Superior temporal gyrus (tissue), 1 donor: ENCODE measurements around the gene CES3.

ENCODE experiments used
- DNase-seq: peaks from one replicate; pipeline ENCODE4 v3.0.0-alpha.2; 2016; ENCODE audit errors: extremely low spot score

CES3 gene

DNA sequence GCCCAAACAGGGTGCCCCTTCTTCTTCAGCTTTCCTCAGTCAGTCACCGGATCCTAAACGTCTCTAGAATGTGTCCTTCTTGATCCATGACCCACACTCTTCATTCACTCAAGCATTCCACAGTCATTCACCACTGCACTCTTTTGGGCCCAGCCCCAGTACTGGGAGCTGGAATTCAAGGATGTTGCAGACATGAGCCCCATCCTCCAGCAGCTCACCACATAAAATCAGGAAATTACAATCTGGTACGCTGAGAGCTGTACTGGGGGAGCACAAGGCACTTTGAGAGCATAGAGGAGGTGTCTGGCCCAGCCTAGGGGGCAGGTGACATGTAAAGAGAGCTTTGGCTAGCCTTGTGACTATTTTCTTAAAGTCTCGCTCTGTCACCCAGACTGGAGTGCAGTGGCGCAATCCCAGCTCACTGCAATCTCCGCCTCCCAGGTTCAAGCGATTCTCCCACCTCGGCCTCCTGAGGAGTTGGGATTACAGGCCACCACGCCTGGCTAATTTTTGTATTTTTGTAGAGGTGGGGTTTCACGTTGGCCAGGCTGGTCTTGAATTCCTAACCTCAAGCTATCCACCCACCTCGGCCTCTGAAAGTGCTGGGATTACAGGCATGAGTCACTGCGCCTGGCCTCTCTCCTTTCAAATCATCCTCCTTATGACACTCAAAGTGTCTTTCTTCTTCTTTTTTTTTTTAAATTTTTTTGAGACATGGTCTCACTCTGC, 46.0 kb downstream of the CES3 start:
- DNase-seq, result no peak

DNA sequence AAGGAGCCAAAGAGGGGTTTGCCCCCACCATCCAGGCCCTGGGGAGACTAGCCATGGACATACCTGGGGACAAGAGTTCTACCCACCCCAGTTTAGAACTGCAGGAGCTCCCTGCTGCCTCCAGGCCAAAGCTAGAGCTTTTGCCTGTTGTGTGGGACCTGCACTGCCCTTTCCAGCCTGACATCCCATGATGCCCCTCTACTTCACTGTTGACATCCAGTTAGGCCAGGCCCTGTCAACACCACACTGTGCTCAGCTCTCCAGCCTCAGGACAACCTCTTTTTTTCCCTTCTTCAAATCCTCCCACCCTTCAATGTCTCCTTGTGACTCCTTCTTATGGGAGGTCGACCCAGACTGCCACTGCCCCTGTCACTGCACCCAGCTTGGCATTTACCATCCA, 48.1 kb downstream of the CES3 start:
- no peak for DNase-seq

DNA sequence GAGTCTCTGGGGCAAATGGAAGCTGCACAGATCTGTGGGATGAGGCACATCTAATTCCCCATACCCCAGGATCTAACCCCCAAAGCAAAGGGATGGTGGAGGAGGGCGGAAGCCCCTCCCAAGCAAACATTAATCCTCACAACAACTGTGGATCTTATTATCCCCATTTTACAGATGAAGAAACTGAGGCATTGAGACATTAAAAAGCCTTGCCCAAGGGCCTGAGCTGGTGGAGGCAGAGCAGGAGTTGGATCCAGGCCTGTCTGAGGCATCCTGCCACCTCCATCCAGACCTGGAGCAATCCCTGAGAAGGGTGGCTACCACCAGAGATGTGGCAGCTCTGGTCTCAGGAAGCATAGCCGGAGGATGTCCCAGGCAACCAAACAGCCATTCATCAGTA, 50.2 kb downstream of the CES3 start:
- no peak for DNase-seq

DNA sequence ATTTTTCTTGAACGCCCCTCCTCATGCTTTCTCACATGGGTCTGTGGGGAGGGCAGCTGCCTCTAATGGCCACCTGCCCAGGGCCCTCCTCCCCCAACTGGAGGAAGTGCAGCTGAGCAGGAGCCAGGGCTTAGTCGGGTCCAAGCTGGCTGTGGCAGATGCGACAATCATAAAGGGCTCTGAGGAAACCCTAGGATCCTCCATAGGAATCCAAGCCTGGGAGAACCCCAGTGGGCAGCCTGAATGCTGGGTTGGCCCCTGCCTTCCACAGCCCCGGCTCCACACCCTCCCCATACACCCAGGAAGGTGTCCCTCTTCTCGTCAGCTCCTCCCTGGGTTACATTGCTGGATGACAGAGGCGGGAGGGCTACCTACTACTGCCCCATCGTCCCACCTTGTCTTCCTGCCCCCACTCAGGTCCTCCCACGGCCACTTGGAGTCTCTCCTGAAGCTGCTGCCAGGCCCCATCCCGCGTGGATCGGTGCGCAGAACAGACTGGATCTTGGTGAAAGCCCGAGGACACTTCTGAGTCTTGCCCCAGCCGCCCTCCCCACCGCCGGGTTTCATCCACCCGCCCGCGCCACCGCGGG, 52.3 kb downstream of the CES3 start:
- no peak for DNase-seq

DNA sequence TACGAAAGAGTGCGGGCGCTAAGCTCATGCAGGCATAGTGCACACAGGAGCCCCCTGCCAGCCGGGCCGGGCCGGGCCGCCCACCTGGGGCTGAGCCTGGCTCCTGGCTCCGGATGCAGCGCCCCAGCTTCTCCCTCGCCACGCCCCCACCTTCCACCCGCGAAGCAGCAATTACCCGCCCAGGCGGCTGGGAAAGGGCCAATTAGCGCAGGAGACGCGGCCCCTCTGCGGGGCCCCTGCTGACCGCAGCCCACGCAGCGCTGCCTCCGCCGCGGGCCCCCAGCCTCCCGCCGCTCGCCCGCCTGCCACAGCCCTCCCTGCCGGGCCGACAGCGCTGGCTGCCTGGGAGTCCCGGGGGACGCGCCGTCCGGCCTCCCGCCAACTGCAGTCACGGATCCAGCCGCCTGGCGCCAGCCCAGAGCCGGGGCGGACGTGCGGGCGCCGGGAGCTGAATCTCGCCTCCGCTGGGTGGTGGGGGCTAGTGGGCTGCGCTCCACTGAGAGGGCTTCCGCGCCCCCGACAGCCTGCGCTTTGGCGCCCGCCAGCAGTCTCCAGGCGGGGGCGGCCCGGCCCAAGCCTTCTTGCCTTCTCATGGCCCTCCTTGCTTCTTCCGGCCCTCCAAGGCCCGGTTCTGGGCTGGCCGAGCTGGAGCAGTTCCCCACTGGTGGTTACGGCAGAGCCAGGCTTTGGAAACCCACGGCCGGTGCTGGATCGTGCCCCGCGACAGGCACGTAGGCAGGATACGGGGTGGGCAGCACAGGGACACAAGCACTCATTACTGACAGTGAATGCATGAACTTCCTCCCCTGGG, 53.0 kb downstream of the CES3 start:
- peak; percentile 64 for DNase-seq

DNA sequence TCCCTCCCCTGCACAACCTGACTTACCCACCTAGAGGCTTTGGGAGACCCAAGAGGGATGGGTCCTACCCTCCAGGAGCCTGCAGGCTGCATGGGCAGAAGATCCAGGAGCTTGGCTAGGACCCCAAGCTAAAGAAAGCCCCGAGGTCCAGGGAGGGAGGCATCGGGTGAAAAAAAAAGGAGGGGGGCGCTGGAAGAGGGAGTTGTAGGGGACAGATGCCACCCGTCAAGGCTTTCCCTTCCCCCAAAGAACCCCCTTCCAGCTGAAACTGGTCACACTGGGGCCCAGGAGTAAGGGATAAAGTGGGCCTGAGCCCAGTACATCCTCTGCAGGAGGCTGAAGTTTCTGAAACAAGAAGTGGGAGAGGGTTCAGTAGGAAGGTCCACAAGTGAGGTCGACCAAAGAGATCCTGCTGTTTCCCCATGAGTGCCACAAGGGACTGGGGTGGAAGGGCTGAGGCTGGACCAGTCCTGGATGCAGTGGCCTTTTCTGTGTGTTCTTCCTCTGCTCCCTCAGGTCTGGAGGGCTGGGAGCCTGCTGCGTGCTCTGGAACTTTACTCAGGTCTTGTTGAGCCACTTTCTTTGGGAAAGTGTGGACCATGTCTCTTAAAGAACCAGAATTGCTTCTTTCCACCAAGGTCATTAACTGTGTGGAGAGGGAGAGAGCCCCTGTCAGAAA, 53.7 kb downstream of the CES3 start:
- DNase-seq, result no peak

DNA sequence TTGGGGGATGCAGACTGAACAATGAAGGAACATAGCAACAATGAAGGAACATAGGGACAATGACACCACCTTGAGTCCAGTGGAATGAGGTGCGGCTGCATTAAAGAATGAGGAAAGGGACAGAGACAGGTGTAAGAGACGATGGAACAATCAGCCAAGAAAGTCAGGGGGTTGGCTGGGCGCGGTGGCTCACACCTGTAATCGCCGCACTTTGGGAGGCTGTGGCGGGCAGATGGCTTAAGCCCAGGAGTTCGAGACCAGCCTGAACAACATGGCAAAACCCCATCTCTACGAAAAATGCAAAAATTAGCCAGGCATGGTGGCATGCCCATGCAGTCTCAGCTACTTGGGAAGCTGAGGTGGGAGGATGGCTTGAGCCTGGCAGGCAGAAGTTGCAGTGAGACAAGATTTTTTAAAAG, 54.3 kb downstream of the CES3 start:
- no peak for DNase-seq

DNA sequence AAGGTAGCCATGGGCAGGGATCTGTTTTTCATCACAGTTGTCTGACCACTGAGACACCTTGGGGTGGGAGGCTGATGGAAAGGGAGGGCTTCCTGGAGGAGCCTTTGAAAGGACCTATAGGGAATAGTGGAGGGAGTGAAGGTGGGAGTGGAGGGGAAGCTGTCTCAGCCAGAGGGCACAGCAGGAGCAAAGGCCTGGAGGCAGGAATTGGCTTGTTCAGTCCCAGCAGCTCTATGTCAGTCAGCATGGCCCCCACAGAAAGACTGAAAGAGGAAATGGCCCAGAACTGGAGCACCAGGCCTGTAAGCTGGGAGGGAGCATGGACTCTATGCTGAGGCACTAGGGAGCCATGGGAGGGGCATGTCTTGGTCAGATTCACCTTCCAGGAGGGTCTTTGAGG, 55.1 kb downstream of the CES3 start:
- no peak for DNase-seq

DNA sequence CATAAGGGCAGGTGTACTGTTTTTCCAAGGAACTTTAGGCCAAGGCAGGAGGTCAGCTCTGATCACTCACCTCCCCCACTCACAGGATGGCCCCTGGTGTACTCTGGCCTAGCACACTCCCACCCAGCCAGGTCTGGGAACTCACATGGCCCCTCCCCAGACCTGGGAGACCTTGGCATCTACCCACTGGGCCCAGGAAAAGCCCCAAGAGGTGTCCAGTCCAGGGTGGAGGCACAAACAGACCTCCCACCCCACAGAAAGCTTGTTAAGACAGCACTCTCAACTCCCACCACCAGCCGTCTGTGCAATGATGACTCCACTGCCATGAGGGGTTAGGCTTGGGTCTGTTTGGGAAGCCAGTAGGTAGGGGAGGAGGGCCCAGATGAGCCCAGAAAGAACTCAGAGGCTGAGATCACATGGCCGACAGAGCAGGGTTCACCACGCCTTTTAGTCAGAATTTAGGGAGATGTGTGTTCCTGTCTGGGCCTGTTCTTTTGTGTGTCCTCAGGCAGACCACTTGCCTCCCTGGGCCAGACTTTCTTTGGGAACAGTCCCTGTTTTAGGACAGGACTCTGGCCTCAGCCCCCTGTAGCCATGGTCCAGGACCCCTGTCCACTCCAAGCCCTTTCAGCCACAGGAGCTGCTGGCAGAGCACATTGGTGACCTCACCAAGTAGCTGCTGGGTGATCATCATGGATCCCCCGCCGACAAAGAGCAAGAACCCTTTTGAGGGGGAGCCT, 55.8 kb downstream of the CES3 start:
- no peak for DNase-seq

DNA sequence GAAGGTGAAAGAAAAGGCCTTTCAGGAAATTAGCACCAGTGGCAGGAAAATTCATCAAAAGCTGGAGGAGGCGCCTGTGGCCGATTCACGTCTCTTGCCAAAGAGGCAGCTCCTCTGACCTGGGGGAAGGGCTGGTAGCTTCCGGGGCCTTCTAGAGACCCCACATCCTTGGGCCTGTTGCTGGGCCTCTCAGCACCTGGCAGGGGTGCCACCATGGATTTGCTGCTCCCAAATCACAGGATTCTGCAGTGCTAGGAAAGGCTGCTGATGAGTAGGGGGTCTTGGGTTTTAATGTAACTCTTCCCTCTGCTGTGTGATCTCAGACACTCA, 56.3 kb downstream of the CES3 start:
- no peak for DNase-seq

DNA sequence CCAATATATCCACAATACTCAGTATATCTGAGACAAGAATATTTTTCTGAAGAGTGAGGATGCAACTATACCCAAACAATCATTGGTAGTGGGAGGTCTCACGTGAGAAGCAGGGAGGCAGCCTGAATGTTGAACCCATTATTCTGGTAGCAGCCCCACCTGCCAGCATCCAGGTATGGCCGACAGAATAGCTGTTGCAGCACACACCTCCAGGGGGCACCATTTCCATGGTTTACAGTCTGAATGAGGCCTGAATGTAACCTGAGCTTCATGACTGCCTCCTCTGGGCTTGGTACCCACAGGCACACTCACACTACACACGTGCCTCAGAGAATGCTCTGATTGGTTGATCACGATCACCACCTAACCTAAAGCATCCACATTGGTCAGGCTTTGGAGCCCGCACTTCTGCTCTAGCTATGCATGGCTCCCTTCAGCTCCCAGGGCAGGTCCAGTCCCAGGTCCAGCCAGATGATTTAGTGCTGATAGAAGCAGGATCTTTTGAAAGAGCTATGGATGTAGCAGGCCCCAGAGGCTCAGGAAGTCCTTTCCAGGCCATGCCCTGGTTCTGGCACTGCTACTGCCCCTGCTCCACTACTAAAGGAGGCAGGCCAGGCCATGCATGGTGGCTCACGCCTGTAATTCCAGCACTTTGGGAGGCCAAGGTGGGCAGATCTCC, 56.9 kb downstream of the CES3 start:
- DNase-seq, result peak; percentile 83

DNA sequence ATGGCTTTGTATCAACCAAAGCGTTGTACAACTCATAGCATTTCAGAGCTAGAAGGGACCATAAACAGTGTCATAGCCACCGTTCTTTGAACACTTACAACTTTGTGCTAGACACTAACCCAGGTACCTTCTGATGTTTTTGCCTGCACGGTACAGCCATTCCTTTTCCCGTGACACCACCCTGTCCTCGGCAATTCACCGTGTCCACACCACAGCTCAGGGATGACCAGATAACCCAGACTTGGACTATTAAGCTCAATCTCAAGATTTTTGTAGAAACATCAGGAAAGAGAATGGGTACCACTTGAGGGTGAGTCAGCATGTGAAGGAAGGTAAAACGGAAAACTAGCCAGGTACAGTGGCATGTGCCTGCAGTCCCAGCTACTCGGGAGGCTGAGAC, 58.1 kb downstream of the CES3 start:
- DNase-seq, result no peak

DNA sequence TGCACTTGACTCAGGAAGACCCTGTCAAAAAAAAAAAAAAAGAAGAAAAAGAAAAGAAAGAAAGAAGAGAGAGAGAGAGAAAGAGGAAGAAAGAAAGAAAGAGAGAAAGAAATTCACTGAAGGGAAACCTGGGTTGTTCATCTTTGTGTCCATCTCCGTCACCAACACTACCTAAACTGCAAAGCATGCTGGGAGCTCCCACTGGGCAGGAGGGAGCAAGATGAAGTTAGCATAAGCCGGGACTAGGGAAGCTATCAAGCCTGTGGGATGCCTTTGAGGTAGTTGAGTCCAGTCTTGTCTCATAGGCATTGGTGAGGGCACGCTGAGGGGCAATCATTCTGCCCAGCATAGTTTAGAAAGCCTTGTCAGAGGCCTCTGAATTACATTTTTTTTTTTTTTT, 60.3 kb downstream of the CES3 start:
- no peak for DNase-seq

DNA sequence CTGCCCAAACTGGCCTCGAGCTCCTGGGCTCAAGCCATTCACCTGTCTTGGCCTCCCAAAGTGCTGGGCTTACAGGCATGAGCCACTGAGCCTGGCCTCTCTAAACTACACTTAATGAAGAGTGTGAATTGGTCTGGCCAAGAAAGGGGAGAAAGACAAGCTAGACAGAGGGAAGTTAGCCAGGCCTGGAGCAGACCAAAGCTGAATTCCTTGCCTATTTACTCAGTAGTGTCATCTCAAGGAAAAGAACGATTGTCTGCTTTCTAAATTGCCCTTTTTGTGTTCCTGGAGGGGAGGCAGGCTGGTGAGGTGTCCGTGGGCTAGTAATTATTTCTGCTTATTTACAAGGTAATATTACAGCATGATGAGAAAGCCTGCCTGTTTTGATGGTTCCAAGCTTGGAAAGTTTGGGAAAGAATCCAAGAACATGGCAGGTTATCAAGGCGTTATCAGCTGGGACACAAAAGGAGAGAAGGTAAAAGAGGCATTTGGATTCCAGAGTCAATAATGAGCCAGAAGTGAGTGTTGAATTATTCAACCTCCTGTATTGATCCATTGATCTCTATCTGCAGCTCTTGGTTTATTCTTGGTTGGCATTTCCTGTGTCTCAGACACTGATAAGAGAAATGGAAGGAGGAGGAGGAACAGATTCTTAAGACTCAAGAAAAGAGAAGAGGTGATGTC, 61.6 kb downstream of the CES3 start:
- DNase-seq, result no peak

DNA sequence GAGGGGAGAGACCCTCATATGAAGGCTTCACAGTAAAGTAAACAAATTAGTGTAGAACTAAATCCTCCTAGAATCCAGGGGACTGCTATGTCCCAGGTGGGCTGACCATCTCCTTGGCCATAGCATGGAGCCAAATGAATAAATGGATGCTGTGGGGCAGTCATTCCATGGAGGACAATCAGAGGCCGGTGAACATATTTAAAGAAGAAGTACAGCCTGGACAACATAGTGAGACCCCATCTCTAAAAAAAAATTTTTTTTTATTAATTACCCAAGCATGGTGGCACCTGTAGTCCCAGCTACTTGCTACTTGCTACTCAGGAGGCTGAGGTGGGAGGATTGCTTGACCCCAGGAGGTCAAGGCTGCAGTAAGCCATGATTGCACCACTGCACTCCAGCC, 62.6 kb downstream of the CES3 start:
- no peak for DNase-seq
